Mammary microvascular endothelial cell (primary cell): Measurements from ENCODE around the gene CFAP47. TPM values are rescaled to one million over a fixed set of nuclear protein-coding genes. Genes with fewer than 3 reads are reported as not detected.

Experiments used
- total RNA-seq: library from RNA; depleted of rRNA; stranded (reverse); fragments of >200 nt; gene quantifications from 2 replicates; pipeline ENCODE4 v1.2.3, GENCODE V29; 2015

The CFAP47 gene
- not detected in 2 replicates for total RNA-seq

GRCh38 chrX:35919536-35920309 is at the start of gene CFAP47:
Gene CFAP47, plus strand, starts transcription at chrX:35919734. Its CDS starts 66 bp downstream, at chrX:35919800.

Other genes starting within 250 kb of the CFAP47 start
- not detected in 2 replicates for gene MAGEB16, start 121.4 kb upstream of the CFAP47 start, total RNA-seq